Measurements from ENCODE around the gene CD164.

CD164 gene

DNA sequence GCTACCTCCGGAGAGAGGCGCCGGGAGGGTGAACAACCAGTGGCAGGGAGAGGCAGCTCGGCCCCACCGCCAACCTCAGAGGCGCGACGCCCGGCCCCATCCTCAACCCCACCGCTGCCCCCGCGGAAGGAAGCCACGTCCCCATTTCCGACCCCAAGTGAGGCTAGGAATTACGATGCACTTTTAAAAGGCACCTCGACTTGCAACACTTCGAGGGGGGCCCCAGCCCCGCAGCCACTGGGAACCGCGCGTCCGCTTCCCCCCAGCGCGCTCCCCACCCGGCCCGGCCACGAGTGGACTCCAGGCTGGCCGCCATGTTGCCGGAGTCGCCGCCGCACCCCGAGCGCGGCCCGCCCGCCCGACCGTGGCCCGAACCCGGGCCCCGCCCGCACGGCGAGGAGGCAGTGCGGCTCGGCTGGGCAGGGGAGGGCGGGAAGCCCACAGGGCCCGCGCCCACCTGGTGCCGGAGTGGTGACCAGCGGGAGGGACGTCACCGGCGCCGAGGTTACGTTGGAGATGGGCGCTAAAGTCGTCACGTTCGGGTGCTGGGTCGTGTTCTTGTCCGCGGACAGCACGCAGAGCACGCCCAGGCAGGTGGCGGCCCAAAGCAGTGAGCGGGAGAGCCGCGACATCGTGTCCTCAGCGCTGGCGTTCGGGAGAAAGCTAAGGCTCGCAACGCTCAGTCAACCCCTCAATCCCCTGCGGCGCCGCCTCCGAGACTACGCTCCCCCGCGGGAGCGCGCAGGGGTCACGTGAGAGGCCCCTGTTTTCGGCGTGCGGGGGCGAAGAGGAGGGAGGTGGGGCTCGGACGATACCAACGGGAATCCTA is at the start of gene CD164:
Gene CD164 (minus strand): TSS at position 721 of the 829 bp plus-strand sequence. CDS start 89 bp downstream, at position 632.
- peak; percentile 91 for DNase-seq (ENCODE audit: low read depth in 2 of 2)

DNA sequence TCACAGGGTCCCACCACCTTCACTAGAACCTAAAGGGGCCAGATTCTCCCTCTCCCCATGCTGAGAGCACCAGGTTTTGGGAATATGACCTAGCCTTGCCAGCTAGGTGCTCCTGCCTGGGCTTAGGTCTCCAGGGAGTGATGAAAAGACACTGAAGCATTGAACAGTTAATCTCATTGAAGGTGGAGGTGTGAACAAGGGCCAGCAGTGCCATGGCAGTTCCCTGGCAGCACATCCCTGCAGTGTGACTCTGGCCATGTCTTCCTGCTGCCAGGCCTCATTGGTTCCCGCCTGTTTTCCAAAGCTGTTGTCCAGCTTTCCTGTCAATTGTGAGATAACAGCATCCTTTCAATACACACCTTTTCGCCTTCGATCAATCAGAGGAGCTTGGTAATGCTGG is 47.2 kb upstream of the CD164 start:
- DNase-seq (ENCODE audit: low read depth in 2 of 2): no peak

DNA sequence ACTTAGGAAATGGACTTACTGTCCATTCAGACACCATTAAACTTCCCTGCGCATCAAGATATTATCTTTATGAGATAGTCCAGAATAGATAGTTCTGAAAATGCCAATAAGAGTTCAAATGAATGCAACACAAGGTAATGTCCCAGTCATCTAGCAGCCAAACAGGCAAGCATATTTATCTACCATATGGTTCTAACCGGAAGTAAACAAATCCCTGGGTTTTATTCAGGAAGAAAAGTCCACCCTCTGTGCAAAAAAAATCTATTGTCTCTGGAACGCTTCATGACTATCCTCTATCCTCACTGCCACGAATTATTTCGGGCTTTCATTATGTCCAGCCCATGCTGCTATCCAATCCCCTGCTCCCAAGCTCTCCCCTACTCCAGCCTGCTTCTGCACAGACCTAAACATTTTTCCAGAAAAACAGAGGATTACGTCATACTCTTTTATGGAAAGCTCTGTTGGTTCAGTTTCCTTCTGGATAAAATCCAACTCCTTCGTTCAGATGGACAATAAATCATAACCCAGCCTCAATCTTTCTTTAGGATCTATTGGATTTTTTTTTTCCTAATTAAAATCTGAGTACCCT is 46.7 kb upstream of the CD164 start:
- DNase-seq (ENCODE audit: low read depth in 2 of 2): no peak

DNA sequence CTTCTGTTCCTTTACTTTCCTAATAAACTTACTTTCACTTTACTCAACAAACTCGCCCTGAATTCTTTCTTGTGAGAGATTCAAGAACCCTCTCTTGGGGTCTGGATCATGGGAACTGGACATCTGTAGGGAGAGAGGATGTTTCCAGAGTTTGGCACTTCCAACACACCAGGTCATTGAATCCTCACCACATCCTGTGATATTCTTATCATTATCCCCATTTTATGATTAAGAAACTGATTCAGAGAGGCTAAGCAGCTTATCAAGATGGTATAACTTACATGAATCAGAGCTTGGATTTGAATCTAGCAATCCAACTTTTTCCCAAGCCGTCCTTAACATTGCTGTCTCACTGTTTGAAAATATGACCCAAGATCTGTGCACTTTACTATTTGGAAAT is 42.7 kb upstream of the CD164 start:
- no peak for DNase-seq (ENCODE audit: low read depth in 2 of 2)

DNA sequence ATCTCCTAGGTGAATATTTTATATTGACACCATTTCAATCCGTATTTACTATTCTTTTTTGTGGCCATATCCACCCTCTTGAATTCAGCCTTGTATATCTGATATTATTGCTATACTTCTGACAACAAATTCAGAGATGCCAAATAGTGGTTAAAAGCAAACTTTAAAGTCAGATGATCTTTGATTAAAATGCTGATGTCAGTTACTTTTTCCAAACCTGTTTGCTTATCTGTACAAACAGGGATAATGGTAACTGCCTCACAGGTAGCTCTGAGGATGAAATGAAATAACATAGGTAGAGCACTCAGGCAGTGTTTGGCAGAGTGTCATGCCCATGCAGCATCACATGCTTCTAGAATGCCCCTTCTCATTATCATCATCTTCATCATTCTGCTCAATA is 38.9 kb upstream of the CD164 start:
- no peak for DNase-seq (ENCODE audit: low read depth in 2 of 2)

DNA sequence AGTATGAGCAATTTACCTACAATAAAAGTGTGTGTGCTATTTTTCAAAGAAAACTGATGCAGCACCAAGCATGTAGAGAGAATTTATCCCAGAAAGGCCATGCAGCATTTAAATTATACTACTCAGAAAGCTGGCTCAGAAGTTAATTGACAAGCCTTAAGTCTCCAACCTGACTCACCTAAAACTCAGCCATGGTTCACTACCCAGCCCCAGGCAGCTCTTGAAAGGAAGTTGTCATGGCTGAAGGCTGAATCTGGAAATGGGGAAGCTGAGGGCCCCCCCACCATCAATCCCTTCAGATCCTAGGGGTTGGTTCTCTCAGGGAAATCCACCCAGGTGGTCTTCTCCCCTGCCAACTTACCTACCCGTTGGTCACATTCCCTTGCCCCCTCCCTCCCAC is 38.5 kb upstream of the CD164 start:
- no peak for DNase-seq (ENCODE audit: low read depth in 2 of 2)

DNA sequence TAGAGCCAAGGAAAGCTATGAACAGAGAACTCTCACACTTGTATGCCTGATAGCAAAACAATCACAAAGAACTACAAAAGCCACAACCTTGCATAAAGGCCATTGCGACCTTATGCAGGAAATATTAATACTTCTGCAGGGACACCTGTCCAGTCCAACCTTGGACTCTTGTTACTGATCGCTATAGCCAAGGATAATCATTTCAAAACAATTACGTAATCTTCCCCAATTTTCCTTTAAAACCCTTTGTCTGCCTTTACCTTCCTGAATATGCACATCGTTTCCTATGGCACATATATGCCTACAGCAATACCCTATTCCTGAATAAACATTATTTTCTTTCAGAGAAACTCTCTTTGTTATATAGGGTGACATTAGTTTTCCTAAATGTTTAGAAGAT is 35.4 kb upstream of the CD164 start:
- DNase-seq (ENCODE audit: low read depth in 2 of 2): no peak

DNA sequence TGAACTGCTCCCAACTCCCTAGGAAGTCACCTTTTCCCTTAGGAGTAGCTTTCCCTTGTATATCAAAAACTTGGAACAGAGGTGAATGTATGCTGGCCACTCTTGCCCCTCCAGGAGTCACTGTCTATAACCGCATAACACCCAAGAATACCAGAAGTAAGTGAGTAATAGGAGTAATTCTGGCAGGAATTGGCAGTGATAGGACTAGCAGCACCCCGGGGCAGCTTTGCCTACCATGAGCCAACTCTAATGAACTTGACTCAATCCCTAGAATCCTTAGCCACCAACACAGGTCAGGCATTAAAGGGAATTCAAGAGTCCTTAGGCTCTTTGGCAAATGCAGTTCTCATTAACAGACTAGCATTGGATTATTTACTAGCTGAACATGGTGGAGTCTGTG is 28.8 kb upstream of the CD164 start:
- no peak for DNase-seq (ENCODE audit: low read depth in 2 of 2)

DNA sequence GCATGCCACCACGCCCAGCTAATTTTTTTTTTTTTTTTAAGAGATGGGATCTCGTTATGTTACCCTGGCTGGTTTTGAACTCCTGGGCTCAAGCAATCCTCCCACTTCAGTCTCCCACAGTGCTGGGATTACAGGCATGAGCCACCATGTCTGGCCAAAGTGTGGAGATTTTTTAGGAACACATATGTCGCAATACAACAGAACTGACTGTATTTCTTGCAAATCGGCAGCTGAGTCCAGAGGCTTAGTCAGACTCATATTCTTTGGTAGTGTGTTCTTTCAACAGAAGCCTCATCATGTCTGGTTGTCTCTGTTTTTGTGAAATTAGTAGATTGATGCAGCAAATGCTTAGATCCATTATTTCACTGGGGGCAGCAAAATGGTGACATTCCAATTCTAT is 23.9 kb upstream of the CD164 start:
- DNase-seq (ENCODE audit: low read depth in 2 of 2): no peak

DNA sequence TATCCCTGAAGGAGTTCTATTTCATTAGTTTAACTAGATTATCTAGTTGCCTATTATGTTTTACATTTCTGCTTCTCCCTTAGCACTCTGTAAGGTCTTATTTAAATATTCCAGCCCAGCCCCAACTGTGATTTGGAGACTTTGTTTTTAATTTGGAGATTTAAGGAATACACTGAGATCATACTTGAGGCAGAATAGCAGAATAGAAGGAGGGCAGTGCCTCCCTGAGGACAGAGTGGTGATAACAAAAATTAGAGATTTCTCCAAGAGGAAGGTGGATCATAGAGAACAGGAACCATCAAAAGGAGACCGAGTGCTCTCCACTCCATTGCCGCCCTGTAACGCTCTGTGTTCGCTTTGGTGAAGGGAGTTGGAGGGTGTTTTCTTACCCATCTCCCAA is 14.8 kb upstream of the CD164 start:
- DNase-seq (ENCODE audit: low read depth in 2 of 2): no peak

DNA sequence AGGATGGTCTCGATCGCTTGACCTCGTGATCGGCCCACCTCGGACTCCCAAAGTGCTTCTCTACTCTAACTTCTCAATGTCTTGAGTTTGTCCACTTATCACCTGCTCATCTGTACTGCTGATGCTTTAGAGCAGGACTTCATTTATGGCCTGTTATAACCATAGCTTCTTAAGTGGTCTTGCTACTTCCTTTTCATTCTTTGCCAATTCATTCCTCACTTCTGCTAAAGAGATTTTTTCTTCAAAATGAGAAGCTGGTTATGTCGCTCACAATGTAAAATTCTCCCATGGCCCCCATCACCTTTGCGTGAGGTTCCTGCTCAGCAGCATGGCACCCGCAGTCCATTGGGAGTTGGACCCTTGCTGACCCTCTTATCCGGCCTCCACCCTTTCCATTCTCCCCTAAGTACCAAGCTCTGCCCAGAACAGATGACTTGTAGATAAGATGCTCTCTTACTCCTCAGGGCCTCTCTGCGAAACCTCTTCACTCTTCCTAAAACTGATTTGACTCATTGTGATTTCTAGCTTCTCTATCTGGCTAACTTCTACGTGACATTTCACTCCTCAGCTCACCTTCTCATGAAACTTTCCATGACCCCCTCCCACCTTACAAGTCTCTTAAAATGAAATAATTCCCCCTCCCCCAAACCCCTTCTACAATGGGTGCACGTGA is 13.9 kb upstream of the CD164 start:
- DNase-seq (ENCODE audit: low read depth in 2 of 2): no peak

DNA sequence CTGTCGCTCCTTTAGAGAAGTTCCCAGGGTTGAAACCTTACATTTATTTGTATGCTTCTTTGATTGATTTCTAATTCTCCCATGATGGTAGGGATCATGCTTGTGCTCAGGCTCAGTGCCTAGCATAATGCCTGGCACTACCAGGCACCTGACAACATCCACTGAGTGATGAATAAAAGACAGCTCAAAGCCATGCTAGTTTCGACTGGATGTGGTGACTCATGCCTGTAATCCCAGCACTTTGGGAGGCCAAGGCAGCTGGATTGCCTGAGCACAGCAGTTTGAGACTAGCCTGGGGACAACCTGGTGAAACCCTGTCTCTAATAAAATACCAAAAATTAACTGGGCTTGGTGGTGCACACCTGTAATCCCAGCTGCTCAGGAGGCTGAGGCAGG is 11.6 kb upstream of the CD164 start:
- DNase-seq (ENCODE audit: low read depth in 2 of 2): no peak

DNA sequence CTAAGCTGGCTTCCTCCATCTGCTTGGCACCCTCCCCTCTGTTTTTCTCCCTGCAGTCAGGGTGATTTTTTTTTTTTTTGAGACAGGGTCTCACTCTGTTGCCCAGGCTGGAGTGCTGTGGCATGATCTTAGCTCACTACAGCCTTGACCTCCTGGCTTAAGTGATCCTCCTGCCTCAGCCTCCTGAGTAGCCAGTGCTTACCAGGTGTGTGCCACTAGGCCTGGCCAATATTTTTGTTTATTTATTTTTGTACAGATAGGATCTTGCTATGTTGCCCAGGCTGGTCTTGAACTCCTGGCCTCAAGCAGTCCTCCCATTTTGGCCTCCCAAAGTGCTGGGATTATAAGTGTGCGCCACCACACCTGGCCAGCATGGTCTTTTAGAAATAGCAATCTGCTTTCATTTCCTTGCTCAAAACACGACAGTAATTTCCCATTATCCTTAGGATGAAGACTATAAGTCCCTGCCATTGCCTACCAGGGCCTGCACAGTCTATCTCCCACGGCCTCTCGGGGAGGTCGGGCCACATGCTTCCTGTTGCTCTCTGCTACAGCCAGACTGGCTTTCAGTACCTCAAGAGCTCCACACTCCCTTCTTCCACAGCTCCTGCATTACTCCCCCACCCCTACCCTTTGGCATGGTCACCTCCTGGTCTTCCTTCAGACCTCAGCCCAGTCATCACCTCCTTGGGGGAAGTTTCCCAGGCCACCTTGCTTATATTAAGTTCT is 11.1 kb upstream of the CD164 start:
- no peak for DNase-seq (ENCODE audit: low read depth in 2 of 2)

DNA sequence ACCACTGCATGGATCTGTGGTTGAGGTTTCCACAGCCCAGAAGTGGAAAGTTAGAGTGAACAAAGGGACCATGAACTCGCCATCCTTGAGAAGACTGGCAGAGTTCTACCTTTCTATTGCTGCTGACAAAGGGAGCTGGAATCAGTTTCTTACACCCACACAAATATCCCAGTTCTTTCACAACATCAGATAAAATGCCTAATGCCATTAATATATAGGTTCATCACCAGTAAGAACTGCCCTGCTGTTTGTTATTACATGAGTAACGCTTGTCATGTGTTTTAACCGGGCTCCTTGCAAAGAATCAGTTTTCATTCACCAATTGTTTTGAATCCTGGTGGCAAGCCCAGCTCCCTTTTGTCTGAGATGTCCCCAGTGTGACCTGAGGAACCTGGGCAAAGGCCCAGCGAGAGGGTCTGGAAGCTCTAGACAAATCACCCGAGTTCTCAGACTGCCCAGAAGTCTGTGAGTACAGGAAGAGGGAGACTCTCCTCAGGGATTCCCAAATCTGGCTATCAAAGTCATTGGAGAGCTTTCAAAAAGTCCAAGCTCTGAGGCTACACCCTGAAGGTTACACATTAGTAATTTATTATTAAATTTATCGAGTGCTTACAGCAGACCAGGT is 7.5 kb upstream of the CD164 start:
- no peak for DNase-seq (ENCODE audit: low read depth in 2 of 2)

DNA sequence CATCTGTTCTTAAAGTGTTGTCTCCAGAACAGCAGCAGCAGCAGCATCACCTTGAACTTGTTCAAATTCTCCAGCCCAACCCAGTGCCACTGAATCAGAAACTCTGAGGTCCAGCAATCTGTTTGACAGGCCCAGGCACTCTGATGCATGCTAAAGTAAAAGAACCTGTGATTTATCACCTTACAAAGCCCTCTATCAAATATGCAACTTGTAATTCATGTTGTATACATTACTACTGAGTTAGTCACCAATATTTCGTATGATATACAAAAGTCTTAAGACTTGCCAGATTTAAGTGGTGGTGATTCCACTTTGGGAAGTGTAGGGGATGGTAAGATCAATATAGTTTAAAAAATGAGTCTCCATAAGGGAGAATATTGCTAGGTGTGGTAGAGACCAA is 6.0 kb upstream of the CD164 start:
- DNase-seq (ENCODE audit: low read depth in 2 of 2): no peak

DNA sequence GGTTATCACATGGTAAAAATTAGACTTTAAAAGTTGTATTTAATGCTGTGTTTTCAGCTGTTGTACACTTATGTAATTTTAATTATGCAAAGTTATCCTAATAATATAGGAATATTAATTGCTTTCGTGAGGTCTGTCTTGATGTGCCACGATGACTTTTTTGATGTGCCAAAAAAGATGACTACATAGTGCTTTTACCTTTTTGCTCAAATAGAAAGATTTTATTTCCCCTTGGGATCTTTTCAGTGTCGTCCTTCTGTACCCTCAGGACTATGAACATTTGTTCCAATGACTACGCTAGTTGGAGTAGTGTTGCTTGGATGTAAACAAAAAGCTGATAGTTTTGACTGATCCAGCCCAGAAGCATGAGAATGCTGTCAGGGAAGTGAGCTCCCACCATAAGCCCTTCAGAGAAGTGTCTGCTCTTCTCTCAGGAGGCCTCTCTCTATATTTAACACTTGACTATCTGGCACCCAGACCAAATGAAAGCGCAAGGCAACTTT is 1.2 kb upstream of the CD164 start:
- no peak for DNase-seq (ENCODE audit: low read depth in 2 of 2)

DNA sequence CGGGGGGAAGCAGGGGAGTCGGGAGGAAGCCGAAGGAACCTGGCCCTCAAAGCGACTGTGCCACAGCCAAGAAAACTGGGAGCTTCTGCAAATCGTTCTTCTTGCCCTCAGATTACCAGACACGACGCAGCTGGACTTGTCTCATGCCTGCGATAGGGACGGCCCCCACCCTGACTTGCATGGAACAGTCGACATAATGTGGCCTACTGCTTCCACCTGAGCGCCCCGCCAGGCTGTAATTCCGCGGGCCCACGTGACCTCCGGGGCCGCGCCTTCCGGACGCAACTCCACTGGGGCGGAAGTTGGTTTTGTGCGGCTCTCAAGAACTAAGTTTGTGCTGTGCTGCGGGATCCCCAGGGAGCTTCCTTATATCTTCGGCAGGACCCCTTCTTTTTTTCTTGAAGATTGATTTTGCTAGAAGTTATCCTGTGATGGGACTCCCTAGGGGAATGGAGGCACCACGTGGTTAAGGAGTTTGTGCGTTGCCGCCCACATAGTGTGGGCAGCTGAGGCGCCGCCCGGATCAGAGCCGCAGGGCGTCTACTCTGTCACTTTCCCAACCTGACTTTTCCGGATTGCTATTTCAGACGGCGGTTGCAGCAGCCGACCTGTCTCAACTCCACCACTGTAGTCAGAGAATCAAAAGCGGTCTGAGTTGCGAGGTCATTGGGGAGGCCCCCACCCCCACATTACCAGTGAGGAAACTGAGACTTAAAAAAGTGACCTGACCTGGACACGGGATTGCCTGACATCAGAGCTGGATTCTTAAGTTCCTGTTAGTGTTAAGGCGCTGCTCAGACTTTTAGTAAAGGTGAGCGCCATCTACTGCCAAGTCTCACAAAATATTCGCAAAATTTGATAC is 540 bp upstream of the CD164 start:
- peak; percentile 78 to 83 for DNase-seq (ENCODE audit: low read depth in 2 of 2)

DNA sequence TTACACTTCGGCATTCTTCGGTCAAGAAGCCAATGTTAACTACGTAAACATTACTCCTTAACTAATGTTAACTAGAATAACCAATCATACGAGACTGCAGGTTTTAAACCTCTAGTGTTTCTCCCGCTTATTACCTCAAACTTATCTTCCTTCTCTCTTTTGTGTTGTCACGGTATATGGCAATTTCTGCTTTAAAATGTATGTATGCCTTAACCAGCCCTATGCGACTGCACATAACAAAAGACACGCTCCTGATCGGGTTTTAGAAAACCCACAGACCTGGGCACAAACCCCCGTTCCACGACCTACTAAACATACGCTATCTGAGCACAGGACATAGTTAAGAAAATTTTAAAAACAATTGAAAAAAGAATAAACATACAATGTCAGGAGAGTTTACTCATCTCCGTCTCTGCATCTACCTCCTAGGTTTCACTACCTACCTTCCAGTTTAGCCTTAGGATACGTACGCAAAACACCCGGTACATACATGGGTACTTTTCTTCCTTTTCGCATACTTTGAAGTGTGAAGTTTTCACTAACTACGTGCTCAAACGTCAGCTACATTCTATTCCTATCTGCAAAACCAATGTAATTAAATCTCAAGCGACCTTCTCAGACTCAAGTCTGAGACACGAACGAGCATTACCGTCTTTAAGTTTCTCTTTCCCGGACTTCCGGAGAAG is 1.1 kb downstream of the CD164 start:
- DNase-seq (ENCODE audit: low read depth in 2 of 2): no peak

DNA sequence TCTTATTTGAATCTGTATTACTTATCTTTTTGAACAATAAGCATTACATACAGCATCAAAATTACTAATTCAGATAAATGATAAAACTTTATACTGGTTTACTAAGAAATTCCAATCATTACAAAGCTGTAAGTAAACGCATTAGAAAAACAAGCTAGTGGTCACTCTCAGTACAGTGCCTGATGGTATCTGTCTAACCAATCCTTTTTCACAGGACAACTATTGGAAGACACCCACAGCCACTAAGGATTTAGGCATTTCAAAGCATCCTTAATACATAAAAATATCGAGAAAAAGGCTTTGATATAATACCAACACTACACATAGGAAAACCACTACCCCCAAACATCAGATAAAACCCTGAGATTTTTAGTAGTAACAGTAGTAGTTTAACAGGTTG is 2.6 kb downstream of the CD164 start:
- DNase-seq (ENCODE audit: low read depth in 2 of 2): no peak

DNA sequence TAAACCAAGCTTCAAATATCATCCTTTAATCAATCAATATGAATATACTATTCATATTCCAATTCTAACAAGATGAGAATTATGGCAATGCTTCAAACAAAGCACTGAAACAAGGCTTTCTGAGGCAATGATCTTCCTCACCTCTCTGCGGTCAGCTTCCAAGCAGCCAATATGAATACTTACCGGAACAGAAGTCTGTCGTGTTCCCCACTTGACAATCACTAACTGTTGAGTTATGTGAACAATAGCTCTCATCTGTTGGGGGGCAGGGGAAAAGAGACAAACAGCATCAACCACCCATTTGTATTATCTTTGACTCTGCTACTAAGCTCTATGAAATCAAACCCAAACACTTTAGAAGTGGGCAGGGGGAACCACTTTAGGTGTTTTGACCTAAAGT is 4.5 kb downstream of the CD164 start:
- DNase-seq (ENCODE audit: low read depth in 2 of 2): no peak
